Tibial nerve (tissue), 4 donors: ENCODE measurements around the gene HMGB4. TPM values are rescaled to one million over a fixed set of nuclear protein-coding genes. Genes with fewer than 3 reads are reported as not detected.

ENCODE experiments used
- DNase-seq, 2 donors: peaks; one replicate each; pipeline ENCODE4 v3.0.0-alpha.2; 2019; ENCODE audit warnings: low spot score in 2 of 2
- H3K27ac ChIP-seq, 4 donors: fragments of 200-600 bp; sonication (generic) in 3 of 4; one replicate each; pipeline ENCODE4 v1.5.1; 2017 to 2019; ENCODE audit warnings: mild to moderate bottlenecking in 1 of 4
- H3K27me3 ChIP-seq, 2 donors: fragments of 200-600 bp; sonication (generic) in 1 of 2; one replicate each; pipeline versions ENCODE4 v1.5.1 to v1.6.0; 2017 to 2019
- H3K36me3 ChIP-seq, 3 donors: fragments of 200-600 bp; sonication (generic); one replicate each; pipeline ENCODE4 v1.5.1; 2018 to 2019
- H3K4me1 ChIP-seq, 4 donors: fragments of 200-600 bp; sonication (generic) in 3 of 4; one replicate each; pipeline ENCODE4 v1.5.1; 2017 to 2019
- H3K4me3 ChIP-seq, 4 donors: fragments of 200-600 bp; sonication (generic) in 3 of 4; one replicate each; pipeline ENCODE4 v1.5.1; 2017 to 2019; ENCODE audit warnings: mild to moderate bottlenecking in 1 of 4, moderate library complexity in 1 of 4
- H3K9me3 ChIP-seq, 4 donors: fragments of 200-600 bp; sonication (generic) in 3 of 4; one replicate each; pipeline ENCODE4 v1.5.1; 2017 to 2019
- EP300 ChIP-seq, 2 donors: sonication (generic); formaldehyde crosslinking; IDR thresholded peaks; one replicate each; pipeline ENCODE4 v1.6.1; 2017; ENCODE audit warnings: antibody characterized with exemption in 2 of 2, mild to moderate bottlenecking in 1 of 2
- POLR2A ChIP-seq, 2 donors: fragments of 450-650 bp; IDR thresholded peaks; one replicate each; pipeline ENCODE4 v1.6.1; 2017; ENCODE audit warnings: antibody characterized with exemption in 2 of 2, mild to moderate bottlenecking in 2 of 2, moderate library complexity in 2 of 2
- WGBS, 2 donors: methylation state at CpG; one replicate each; pipeline ENCODE4 v1.1.5; 2018; 5-methylcytosine and 5-hydroxymethylcytosine counted together
- total RNA-seq, 4 donors: library from RNA; depleted of rRNA; stranded (reverse); fragments of >200 nt; gene quantifications; one replicate each; pipeline ENCODE4 v1.1.0, GENCODE V29; 2016
- TF ChIP-seq, protein P1 (sequence below), 5 experiments: fragments of 200-600 bp in 3 of 5; fragments of 450-650 bp in 2 of 5; sonication (generic) in 3 of 5; IDR thresholded peaks; one replicate each; pipeline ENCODE4 v1.5.1; 2016 to 2019; ENCODE audit warnings: antibody characterized with exemption in 5 of 5, mild to moderate bottlenecking in 3 of 5, moderate library complexity in 2 of 5

Gene HMGB4
- total RNA-seq, 4 donors from 2014 or later = not detected

DNA sequence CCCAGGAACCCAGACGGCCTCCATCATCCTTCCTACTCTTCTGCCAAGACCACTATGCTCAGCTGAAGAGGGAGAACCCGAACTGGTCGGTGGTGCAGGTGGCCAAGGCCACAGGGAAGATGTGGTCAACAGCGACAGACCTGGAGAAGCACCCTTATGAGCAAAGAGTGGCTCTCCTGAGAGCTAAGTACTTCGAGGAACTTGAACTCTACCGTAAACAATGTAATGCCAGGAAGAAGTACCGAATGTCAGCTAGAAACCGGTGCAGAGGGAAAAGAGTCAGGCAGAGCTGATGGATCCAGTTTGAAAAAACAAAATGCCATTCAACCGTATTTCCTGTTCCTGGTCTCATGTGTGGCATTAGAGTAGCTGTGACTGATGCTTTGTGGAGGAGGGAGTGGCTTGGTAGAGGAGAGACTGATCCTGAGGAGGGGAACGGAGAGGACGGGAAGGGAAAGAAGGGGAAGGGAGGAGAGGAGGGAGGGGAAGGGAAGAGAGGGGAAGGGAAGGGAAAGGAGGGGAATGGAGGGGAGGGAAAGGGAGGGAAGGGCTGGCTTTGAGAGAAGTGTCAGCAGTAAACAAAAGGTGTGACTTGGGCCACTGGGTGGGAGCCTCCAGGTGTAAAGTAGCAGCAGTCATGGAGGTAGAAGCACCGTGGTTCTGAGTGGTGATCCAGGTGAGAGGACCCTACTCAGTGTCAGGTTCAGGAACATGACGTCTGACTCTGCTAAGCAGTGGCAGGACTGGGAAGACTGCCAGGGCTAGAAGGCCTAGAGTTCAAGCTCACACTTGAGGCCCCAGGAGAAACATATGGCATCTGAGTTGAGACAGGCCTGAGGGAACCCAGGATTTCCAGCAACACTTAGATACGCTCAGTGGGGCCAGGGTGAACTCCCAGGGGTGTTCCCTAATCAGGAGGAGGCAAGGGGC is 846 bp downstream of the HMGB4 start:
- H3K36me3 ChIP-seq = no peaks in the 10 kb centered on the region
- TF ChIP-seq, protein P1, sequence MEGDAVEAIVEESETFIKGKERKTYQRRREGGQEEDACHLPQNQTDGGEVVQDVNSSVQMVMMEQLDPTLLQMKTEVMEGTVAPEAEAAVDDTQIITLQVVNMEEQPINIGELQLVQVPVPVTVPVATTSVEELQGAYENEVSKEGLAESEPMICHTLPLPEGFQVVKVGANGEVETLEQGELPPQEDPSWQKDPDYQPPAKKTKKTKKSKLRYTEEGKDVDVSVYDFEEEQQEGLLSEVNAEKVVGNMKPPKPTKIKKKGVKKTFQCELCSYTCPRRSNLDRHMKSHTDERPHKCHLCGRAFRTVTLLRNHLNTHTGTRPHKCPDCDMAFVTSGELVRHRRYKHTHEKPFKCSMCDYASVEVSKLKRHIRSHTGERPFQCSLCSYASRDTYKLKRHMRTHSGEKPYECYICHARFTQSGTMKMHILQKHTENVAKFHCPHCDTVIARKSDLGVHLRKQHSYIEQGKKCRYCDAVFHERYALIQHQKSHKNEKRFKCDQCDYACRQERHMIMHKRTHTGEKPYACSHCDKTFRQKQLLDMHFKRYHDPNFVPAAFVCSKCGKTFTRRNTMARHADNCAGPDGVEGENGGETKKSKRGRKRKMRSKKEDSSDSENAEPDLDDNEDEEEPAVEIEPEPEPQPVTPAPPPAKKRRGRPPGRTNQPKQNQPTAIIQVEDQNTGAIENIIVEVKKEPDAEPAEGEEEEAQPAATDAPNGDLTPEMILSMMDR (IDR thresholded peaks at IDR 0.05) = no peak
- TF ChIP-seq POLR2A (IDR thresholded peaks at IDR 0.05) = no peak
- TF ChIP-seq EP300 (IDR thresholded peaks at IDR 0.05) = no peak
- H3K4me1 ChIP-seq = no peaks in the 10 kb centered on the region
- no peaks in the 10 kb centered on the region for H3K9me3 ChIP-seq
- 68 to 75% methylated on average over 14 of the region's 14 CpGs for WGBS, 2 donors
- no peak overlapping the region for H3K4me3 ChIP-seq
- no peak overlapping the region for H3K27ac ChIP-seq
- DNase-seq = no peak
- no peaks in the 10 kb centered on the region for H3K27me3 ChIP-seq

- Histone ChIP-seq H3K36me3 (no peaks in the 10 kb centered on the region), H3K27me3 (no peaks in the 10 kb centered on the region), H3K9me3 (no peaks in the 10 kb centered on the region), H3K4me3 (no peak overlapping the region), H3K4me1 (no peaks in the 10 kb centered on the region), H3K27ac (no peak overlapping the region)
- 53 to 59% methylated on average over 6 of the region's 6 CpGs for WGBS, 2 donors
- TF ChIP-seq, protein P1 (IDR thresholded peaks at IDR 0.05) = no peak
- DNase-seq = peak in 1 of 2 donors; percentile 14
Observed at GRCh38 chr1:33866281-33866680, 2.4 kb downstream of the HMGB4 start.

DNA sequence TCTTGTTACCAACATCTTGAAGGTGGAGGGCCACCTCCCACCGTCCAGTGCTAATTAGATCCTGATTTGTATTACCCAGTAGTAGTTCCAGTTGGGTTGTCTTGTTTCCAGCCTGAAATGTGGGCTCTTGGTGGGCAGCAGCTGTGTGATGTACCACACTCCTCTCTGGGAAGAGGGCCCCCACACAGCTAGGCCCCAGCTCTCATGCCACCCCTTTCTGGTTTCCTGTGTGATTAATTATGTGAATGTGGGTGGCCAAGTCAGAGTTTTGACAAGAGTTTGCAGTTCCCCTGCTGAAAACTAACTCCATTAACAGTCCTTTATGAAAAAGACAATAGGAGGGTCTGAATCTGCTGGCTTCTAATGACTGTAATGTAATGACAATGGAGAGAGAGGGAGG is 3.8 kb downstream of the HMGB4 start:
- no peaks in the 10 kb centered on the region for H3K4me1 ChIP-seq
- TF ChIP-seq, protein P1 (IDR thresholded peaks at IDR 0.05) = no peak
- TF ChIP-seq EP300 (IDR thresholded peaks at IDR 0.05) (no peak), POLR2A (IDR thresholded peaks at IDR 0.05) (no peak)
- no peaks in the 10 kb centered on the region for H3K27me3 ChIP-seq
- H3K9me3 ChIP-seq = no peaks in the 10 kb centered on the region
- no peaks in the 10 kb centered on the region for H3K36me3 ChIP-seq
- no peak overlapping the region for H3K4me3 ChIP-seq
- 85 to 100% methylated on average over 1 of the region's 1 CpG for WGBS, 2 donors
- no peak for DNase-seq
- no peak overlapping the region for H3K27ac ChIP-seq

DNA sequence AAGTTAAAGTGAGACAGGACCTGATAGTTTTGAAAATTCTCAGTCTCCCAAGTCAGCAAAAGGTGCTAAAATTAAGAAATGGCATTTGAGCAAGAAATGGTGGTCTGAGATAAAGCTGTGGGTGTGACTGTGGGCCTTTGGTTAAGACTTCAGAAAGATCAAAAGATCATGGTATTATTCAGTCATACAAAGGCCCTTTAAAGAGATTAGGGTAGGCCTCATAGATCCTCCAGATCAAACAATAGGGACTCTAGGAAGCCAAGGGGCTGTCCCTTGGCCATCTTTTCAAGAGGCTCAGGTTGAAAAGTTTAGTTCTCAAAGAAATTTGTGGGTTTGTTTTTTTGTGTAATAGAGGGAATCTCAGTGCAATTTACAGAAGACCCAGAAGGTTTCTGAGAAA is 8.4 kb downstream of the HMGB4 start:
- no peaks in the 10 kb centered on the region for H3K4me1 ChIP-seq
- H3K9me3 ChIP-seq = no peaks in the 10 kb centered on the region
- DNase-seq = no peak
- H3K36me3 ChIP-seq = no peaks in the 10 kb centered on the region
- TF ChIP-seq EP300 (IDR thresholded peaks at IDR 0.05) (no peak), POLR2A (IDR thresholded peaks at IDR 0.05) (no peak)
- TF ChIP-seq, protein P1 (IDR thresholded peaks at IDR 0.05) = no peak
- no peak overlapping the region for H3K4me3 ChIP-seq
- no peak overlapping the region for H3K27ac ChIP-seq
- no peaks in the 10 kb centered on the region for H3K27me3 ChIP-seq

- H3K4me1 ChIP-seq = peaks cover 0 to 3% (median 0%) of the 10 kb centered on the region in 4 donors
- no peaks in the 10 kb centered on the region for H3K27me3 ChIP-seq
- DNase-seq = no peak
- TF ChIP-seq POLR2A (IDR thresholded peaks at IDR 0.05) (no peak), EP300 (IDR thresholded peaks at IDR 0.05) (no peak)
- TF ChIP-seq, protein P1 (IDR thresholded peaks at IDR 0.05) = no peak
- no peaks in the 10 kb centered on the region for H3K36me3 ChIP-seq
- H3K27ac ChIP-seq = no peak overlapping the region
- H3K9me3 ChIP-seq = no peaks in the 10 kb centered on the region
- no peak overlapping the region for H3K4me3 ChIP-seq
- WGBS, 2 donors = 46 to 47% methylated on average over 2 of the region's 2 CpGs
Observed at GRCh38 chr1:33872683-33873082, 8.8 kb downstream of the HMGB4 start.
